Peyer's patch (tissue), 4 donors: Measurements from ENCODE around the gene TTBK2. TPM values are rescaled to one million over a fixed set of nuclear protein-coding genes. Genes with fewer than 3 reads are reported as not detected.

Source experiments
- DNase-seq, 3 donors: peaks; one replicate each; pipeline ENCODE4 v3.0.0-alpha.2; 2017 to 2019
- H3K27ac ChIP-seq, 4 donors: fragments of 200-600 bp; sonication (generic); one replicate each; pipeline ENCODE4 v1.5.1; 2016 to 2019
- H3K27me3 ChIP-seq, 2 donors: fragments of 200-600 bp; sonication (generic); one replicate each; pipeline ENCODE4 v1.5.1; 2019
- H3K36me3 ChIP-seq, 3 donors: fragments of 200-600 bp; sonication (generic); one replicate each; pipeline ENCODE4 v1.5.1; 2016 to 2019
- H3K4me1 ChIP-seq, 4 donors: fragments of 200-600 bp; sonication (generic); one replicate each; pipeline ENCODE4 v1.5.1; 2016 to 2019
- H3K4me3 ChIP-seq, 4 donors: fragments of 200-600 bp; sonication (generic); 1 replicate in 3 of 4; 2 replicates in 1 of 4; pipeline ENCODE4 v1.5.1; 2016 to 2019; ENCODE audit warnings: mild to moderate bottlenecking in 1 of 4
- H3K9me3 ChIP-seq, 4 donors: fragments of 200-600 bp; sonication (generic); one replicate each; pipeline ENCODE4 v1.5.1; 2016 to 2019; ENCODE audit warnings: mild to moderate bottlenecking in 1 of 4
- CTCF ChIP-seq, 6 experiments: fragments of 450-650 bp in 4 of 6; fragments of 200-600 bp in 2 of 6; sonication (generic) in 1 of 6; IDR thresholded peaks; one replicate each; pipeline ENCODE4 v1.5.1; 2017 to 2019; ENCODE audit warnings: antibody characterized with exemption in 6 of 6, mild to moderate bottlenecking in 3 of 6, moderate library complexity in 1 of 6
- POLR2A ChIP-seq, 2 donors: fragments of 450-650 bp; IDR thresholded peaks; one replicate each; pipeline ENCODE4 v1.5.1; 2017; ENCODE audit warnings: antibody characterized with exemption in 2 of 2, mild to moderate bottlenecking in 2 of 2, moderate library complexity in 2 of 2
- total RNA-seq, 4 donors: library from RNA; depleted of rRNA; stranded (reverse); fragments of >200 nt; gene quantifications; one replicate each; pipeline ENCODE4 v1.1.0, GENCODE V29; 2016

The TTBK2 gene
- total RNA-seq, 4 donors from 2014 or later, result 4.7 to 21.5 (median 13.3) TPM

GRCh38 chr15:42741710-42742109, 178.9 kb downstream of the TTBK2 start:
- peaks cover 0 to 6% (median 0%) of the 10 kb centered on the region in 3 donors for H3K36me3 ChIP-seq
- no peaks in the 10 kb centered on the region for H3K9me3 ChIP-seq
- H3K27ac ChIP-seq, result no peak overlapping the region
- peaks cover 0 to 8% (median 0%) of the 10 kb centered on the region in 4 donors for H3K4me1 ChIP-seq
- TF ChIP-seq CTCF (IDR thresholded peaks at IDR 0.05) (no peak), POLR2A (IDR thresholded peaks at IDR 0.05) (no peak)
- no peaks in the 10 kb centered on the region for H3K27me3 ChIP-seq
- no peak overlapping the region for H3K4me3 ChIP-seq
- DNase-seq, result no peak

- Histone ChIP-seq H3K9me3 (no peaks in the 10 kb centered on the region), H3K27ac (peak overlapping the region; percentile 79 to 88 (median 80)), H3K36me3 (peaks cover 0 to 14% (median 0%) of the 10 kb centered on the region in 3 donors), H3K4me3 (peak overlapping the region; percentile 89 to 94 (median 93)), H3K27me3 (no peaks in the 10 kb centered on the region), H3K4me1 (peaks cover 0 to 18% (median 6%) of the 10 kb centered on the region in 4 donors)
- TF ChIP-seq POLR2A (IDR thresholded peaks at IDR 0.05) (no peak), CTCF (IDR thresholded peaks at IDR 0.05) (peak in 3 of 6 experiments; percentile 41 to 46 (median 45))
- DNase-seq, result no peak
Observed at GRCh38 chr15:42737529-42738328, 182.8 kb downstream of the TTBK2 start.

- Histone ChIP-seq H3K4me3 (peak within 1 kb of the TSS; percentile 89 to 94 (median 93)), H3K36me3 (peaks cover 0 to 22% (median 0%) of the 10 kb centered on the region in 3 donors), H3K9me3 (no peaks in the 10 kb centered on the region), H3K27me3 (no peaks in the 10 kb centered on the region), H3K4me1 (peaks cover 0 to 18% (median 6%) of the 10 kb centered on the region in 4 donors), H3K27ac (peak within 1 kb of the TSS; percentile 79 to 88 (median 80))
- TF ChIP-seq POLR2A (IDR thresholded peaks at IDR 0.05) (peak; percentile 48 to 51), CTCF (IDR thresholded peaks at IDR 0.05) (peak in 2 of 6 experiments; percentile 17 to 19)
- DNase-seq, result peak; percentile 79 to 96 (median 95)
Observed at GRCh38 chr15:42736793-42737528, 183.6 kb downstream of the TTBK2 start, which contains the start of gene CDAN1. Gene CDAN1, minus strand, starts transcription at chr15:42737128. Its CDS starts 26 bp downstream, at chr15:42737102.

GRCh38 chr15:42736178-42736792, 184.3 kb downstream of the TTBK2 start:
- no peak for DNase-seq
- Histone ChIP-seq H3K9me3 (no peaks in the 10 kb centered on the region), H3K4me1 (peaks cover 0 to 18% (median 6%) of the 10 kb centered on the region in 4 donors), H3K36me3 (peaks cover 0 to 29% (median 0%) of the 10 kb centered on the region in 3 donors), H3K4me3 (peak overlapping the region; percentile 89 to 94 (median 93)), H3K27me3 (no peaks in the 10 kb centered on the region), H3K27ac (peak overlapping the region; percentile 79 to 88 (median 80))
- TF ChIP-seq CTCF (IDR thresholded peaks at IDR 0.05) (no peak), POLR2A (IDR thresholded peaks at IDR 0.05) (no peak)
